A673 (cell line): ENCODE measurements around the gene CSTA. TPM values are rescaled to one million over a fixed set of nuclear protein-coding genes. Genes with fewer than 3 reads are reported as not detected.

ENCODE experiments used
- BruUV-seq: library from RNA; stranded (reverse); fragments of 400-500 nt; replicated peaks from 2 replicates; lab custom pipeline; 2021; lab: Mats Ljungman, UMichigan
- CTCF ChIA-PET: fragments of 300-600 bp; sonication (Branson Sonifier 250); formaldehyde crosslinking; loops from one replicate; lab custom pipeline; 2022; ENCODE audit warnings: antibody characterized with exemption; lab: Charles Lee
- POLR2A ChIA-PET: fragments of 300-600 bp; sonication (Branson Sonifier 250); formaldehyde crosslinking; loops from one replicate; lab custom pipeline; 2022; ENCODE audit warnings: antibody characterized with exemption; ENCODE audit not compliant: low non-redundant PET; lab: Charles Lee
- DNase-seq: peaks from one replicate; pipeline ENCODE4 v3.0.0-alpha.2; 2015; ENCODE audit warnings: low spot score
- H3K27ac ChIP-seq: fragments of 200-600 bp; sonication (generic); 2 replicates; pipeline ENCODE4 v1.5.1; 2016; ENCODE audit warnings: mixed run types, low read depth, mild to moderate bottlenecking, mixed read lengths, antibody characterized with exemption, low read length; ENCODE audit not compliant: poor library complexity, severe bottlenecking
- H3K27me3 ChIP-seq: fragments of 200-600 bp; sonication (generic); replicated peaks from 2 replicates; pipeline ENCODE4 v1.6.1; 2017; ENCODE audit warnings: mixed run types, low read depth, mild to moderate bottlenecking, mixed read lengths, antibody characterized with exemption, low read length; ENCODE audit not compliant: insufficient read depth, poor library complexity
- H3K36me3 ChIP-seq: fragments of 200-600 bp; sonication (generic); 2 replicates; pipeline ENCODE4 v1.6.1; 2016; ENCODE audit warnings: mixed run types, mild to moderate bottlenecking, mixed read lengths, antibody characterized with exemption, low read length; ENCODE audit not compliant: insufficient read depth, poor library complexity, severe bottlenecking
- H3K4me1 ChIP-seq: fragments of 200-600 bp; sonication (generic); 2 replicates; pipeline ENCODE4 v1.6.1; 2017; ENCODE audit warnings: mixed run types, mild to moderate bottlenecking, mixed read lengths, antibody characterized with exemption, low read length; ENCODE audit not compliant: insufficient read depth, poor library complexity, severe bottlenecking
- H3K4me3 ChIP-seq: fragments of 200-600 bp; sonication (generic); 2 replicates; pipeline ENCODE4 v1.5.1; 2016; ENCODE audit warnings: low read depth, mixed run types, mild to moderate bottlenecking, mixed read lengths, low read length; ENCODE audit not compliant: poor library complexity, severe bottlenecking
- H3K9me3 ChIP-seq: fragments of 200-600 bp; sonication (generic); 2 replicates; pipeline ENCODE4 v1.6.1; 2016; ENCODE audit warnings: mixed run types, low read depth, mild to moderate bottlenecking, mixed read lengths, antibody characterized with exemption, low read length; ENCODE audit not compliant: poor library complexity, severe bottlenecking
- CTCF ChIP-seq: fragments of 300-800, 200-600 bp; sonication (generic); conservative IDR thresholded peaks from 2 replicates; pipeline ENCODE4 v1.5.1; 2017; ENCODE audit warnings: low read depth, mild to moderate bottlenecking, antibody characterized with exemption, low read length, moderate library complexity, mixed read lengths
- EZH2 ChIP-seq: fragments of 200-600 bp; sonication (generic); IDR thresholded peaks from 2 replicates; pipeline ENCODE4 v1.6.1; 2017; ENCODE audit warnings: borderline replicate concordance, low read depth, mild to moderate bottlenecking, mixed read lengths, antibody characterized with exemption, low read length; ENCODE audit not compliant: poor library complexity, severe bottlenecking
- intact Hi-C: fragments of 100-400 bp; cut with micrococcal nuclease; formaldehyde crosslinking; loops from one replicate; pipeline ENCODE4 v1.10.0; 2022; ENCODE audit not compliant: unreplicated experiment
- total RNA-seq: library from RNA; stranded (reverse); gene quantifications from 2 replicates; pipeline ENCODE4 v1.2.3, GENCODE V29; 2021

The CSTA gene
- total RNA-seq, 1 experiment from 2014 or later = 6.5 TPM

DNA sequence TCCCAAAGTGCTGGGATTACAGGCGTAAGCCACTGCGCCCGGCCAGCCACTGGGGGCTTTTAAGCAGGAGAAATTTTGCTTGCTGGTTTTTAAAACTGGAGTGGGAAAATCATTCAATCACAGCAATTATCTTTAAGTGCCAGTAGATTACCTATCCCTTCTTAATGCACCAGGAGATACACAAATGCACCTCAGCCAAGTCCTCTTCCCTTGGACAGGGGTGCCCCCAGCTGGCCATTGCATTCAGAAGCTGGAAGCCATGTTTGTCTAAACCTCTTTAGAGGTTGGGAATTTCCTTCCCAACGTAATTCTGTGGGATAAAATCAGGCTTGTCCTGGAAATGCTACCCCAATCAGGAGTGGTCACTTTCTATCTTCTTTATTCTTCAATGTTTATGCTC lies 31.4 kb downstream of the CSTA start:
- H3K27me3 ChIP-seq = no peaks in the 10 kb centered on the region
- no peak overlapping the region for H3K4me3 ChIP-seq
- no peaks in the 10 kb centered on the region for H3K9me3 ChIP-seq
- intact Hi-C loops = loop anchor here (5.0 kb wide), 1 partner anchor 254 kb away; no protein-coding TSS in a partner anchor
- peaks cover 23% of the 10 kb centered on the region for H3K4me1 ChIP-seq
- POLR2A ChIA-PET = no interaction called here
- no peak overlapping the region for H3K27ac ChIP-seq
- peak; percentile 46 for DNase-seq
- peak; percentile 60 for TF ChIP-seq CTCF
- TF ChIP-seq EZH2 = no peak
- BruUV-seq = no TSS peak
- no peaks in the 10 kb centered on the region for H3K36me3 ChIP-seq
- CTCF ChIA-PET = interaction anchor here (1.5 kb wide), 1 partner anchor 255 kb away, joined by 6 read pairs; no protein-coding TSS in a partner anchor

DNA sequence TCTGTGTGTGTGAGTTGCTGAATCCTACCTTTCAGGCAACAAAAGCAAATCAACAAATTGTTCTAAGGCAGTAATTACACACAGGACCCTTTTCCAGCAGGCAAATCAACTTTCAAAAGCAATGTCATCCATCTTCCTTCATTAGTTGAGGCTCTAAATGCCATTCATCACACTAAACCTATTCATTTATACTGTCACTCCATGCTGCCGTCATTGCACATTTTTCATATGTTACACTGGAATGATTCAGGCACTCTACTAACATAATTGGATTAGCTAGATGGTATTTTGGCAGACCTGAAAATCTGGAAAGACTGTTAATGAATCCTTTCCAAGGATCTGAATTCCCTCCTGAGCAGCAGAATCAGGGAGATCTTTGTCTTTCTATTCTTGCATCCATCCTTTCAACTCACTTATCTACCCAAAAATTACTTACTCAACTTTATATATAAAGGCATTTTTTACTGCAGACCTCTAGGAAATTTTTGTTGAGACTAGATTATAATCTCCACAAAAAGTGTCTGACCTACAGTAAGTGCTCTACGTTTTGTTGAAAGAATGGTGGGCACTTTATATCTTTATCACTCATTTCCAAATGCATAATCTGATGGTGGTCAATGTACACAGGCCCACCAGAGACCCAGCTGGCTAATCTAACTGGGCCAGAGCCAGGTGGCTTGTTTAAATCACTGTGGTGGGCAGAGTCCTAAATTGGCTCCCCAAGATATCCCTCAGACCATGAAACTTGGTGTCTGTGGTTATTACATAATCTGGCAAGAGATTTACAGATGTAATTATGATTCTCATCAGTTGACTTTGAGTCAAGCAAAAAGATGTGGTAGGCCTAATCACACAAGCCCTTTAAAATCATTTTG lies 33.0 kb downstream of the CSTA start:
- H3K4me3 ChIP-seq = no peak overlapping the region
- no TSS peak for BruUV-seq
- POLR2A ChIA-PET = interaction anchor here (0.7 kb wide), 1 partner anchor 205 kb away, joined by 4 read pairs; no protein-coding TSS in a partner anchor
- CTCF ChIA-PET = interaction anchor here (1.0 kb wide), 1 partner anchor 100 kb away, joined by 3 read pairs; no protein-coding TSS in a partner anchor
- peaks cover 23% of the 10 kb centered on the region for H3K4me1 ChIP-seq
- peak; percentile 80 for DNase-seq
- peaks cover 4% of the 10 kb centered on the region for H3K36me3 ChIP-seq
- H3K9me3 ChIP-seq = no peaks in the 10 kb centered on the region
- TF ChIP-seq EZH2 (no peak), CTCF (no peak)
- intact Hi-C loops = loop anchor here (5.0 kb wide), 1 partner anchor 256 kb away; no protein-coding TSS in a partner anchor
- no peaks in the 10 kb centered on the region for H3K27me3 ChIP-seq
- peak overlapping the region; percentile 29 for H3K27ac ChIP-seq

DNA sequence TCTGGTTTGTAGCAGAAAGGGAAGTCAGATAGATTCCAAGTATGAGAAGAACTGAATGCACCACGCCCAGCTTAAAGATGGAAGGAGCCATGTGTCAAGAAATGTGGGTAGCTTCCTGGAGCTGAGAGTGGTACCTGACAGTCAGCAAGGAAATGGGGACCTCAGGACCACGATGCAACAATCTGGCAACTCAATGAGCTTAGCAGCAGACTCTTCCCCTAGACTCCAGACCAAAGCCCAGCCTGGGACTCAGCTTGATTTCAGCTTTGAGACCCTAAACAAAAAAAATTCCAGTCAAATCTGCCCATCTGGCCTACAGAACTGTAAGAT lies 33.6 kb downstream of the CSTA start:
- intact Hi-C loops = loop anchor here (5.0 kb wide), 1 partner anchor 256 kb away; no protein-coding TSS in a partner anchor
- CTCF ChIA-PET = no interaction called here

More for the DNA sequence above, 33.6 kb downstream of the CSTA start:
- no TSS peak for BruUV-seq
- Histone ChIP-seq H3K4me3 (no peak overlapping the region), H3K4me1 (peaks cover 23% of the 10 kb centered on the region), H3K27ac (peak overlapping the region; percentile 29), H3K36me3 (peaks cover 4% of the 10 kb centered on the region), H3K9me3 (no peaks in the 10 kb centered on the region), H3K27me3 (no peaks in the 10 kb centered on the region)
- TF ChIP-seq CTCF = no peak
- TF ChIP-seq EZH2 = no peak
- POLR2A ChIA-PET = no interaction called here
- no peak for DNase-seq
